GM10847 (cell line): ENCODE results near the gene NCEH1.

Source experiments
- POLR2A ChIP-seq: IDR thresholded peaks from 2 replicates; pipeline ENCODE4 v1.6.1; 2011; ENCODE audit not compliant: insufficient read length; ENCODE audit errors: extremely low read depth

The NCEH1 gene

GRCh38 chr3:172711454-172711795, 558 bp upstream of the NCEH1 start:
- TF ChIP-seq POLR2A, result no peak

- TF ChIP-seq POLR2A, result no peak
Measured at GRCh38 chr3:172709774-172710663, 848 bp downstream of the NCEH1 start.

- no peak for TF ChIP-seq POLR2A
Measured at GRCh38 chr3:172708921-172709773, 1.7 kb downstream of the NCEH1 start.

GRCh38 chr3:172707967-172708366, 2.9 kb downstream of the NCEH1 start:
- no peak for TF ChIP-seq POLR2A

GRCh38 chr3:172707030-172707429, 3.8 kb downstream of the NCEH1 start:
- TF ChIP-seq POLR2A, result no peak

GRCh38 chr3:172705170-172705569, 5.7 kb downstream of the NCEH1 start:
- TF ChIP-seq POLR2A, result no peak

- TF ChIP-seq POLR2A, result no peak
Measured at GRCh38 chr3:172704001-172704400, 6.9 kb downstream of the NCEH1 start.

- no peak for TF ChIP-seq POLR2A
Measured at GRCh38 chr3:172702256-172702655, 8.6 kb downstream of the NCEH1 start.

- no peak for TF ChIP-seq POLR2A
Measured at GRCh38 chr3:172701751-172702150, 9.1 kb downstream of the NCEH1 start.

GRCh38 chr3:172700936-172701455, 9.9 kb downstream of the NCEH1 start:
- no peak for TF ChIP-seq POLR2A

- no peak for TF ChIP-seq POLR2A
Measured at GRCh38 chr3:172700256-172700655, 10.6 kb downstream of the NCEH1 start.

- TF ChIP-seq POLR2A, result no peak
Measured at GRCh38 chr3:172699031-172699430, 11.8 kb downstream of the NCEH1 start.

- no peak for TF ChIP-seq POLR2A
Measured at GRCh38 chr3:172698631-172699030, 12.2 kb downstream of the NCEH1 start.

- no peak for TF ChIP-seq POLR2A
Measured at GRCh38 chr3:172697558-172697957, 13.3 kb downstream of the NCEH1 start.

GRCh38 chr3:172696357-172696756, 14.5 kb downstream of the NCEH1 start:
- TF ChIP-seq POLR2A, result no peak
